AG10803 (cell line): ENCODE results near the gene NPHP4.

Source experiments
- DNase-seq: peaks from one replicate; pipeline ENCODE4 v3.0.0; 2010; ENCODE audit warnings: low read depth
- H3K4me3 ChIP-seq: 2 replicates; pipeline ENCODE4 v1.5.1; 2011; ENCODE audit warnings: mild to moderate bottlenecking, low read length, control low read depth
- TF ChIP-seq, protein P1 (sequence below): conservative IDR thresholded peaks from 2 replicates; pipeline ENCODE4 v1.5.1; 2011; ENCODE audit warnings: mild to moderate bottlenecking, low read length, control low read depth, inconsistent platforms

The NPHP4 gene

DNA sequence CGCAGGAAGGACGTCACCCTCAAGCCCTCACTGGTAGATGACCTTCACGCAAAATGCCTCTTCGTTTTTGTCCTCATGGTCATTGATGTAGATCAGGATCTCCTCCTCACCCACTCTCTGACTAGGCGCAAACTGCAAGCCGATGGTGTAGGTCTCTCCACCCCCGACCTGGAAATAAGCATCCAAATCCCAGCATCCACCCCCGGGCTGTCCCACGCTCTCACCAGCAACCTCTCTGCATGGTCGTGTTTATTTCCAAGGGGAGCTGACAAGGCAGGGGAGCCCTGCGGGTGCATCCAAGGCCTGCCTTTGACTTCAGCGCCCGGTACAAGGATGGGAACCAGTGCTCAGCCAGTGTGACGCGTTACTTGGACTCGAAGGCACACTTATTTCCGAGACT is 129.0 kb downstream of the NPHP4 start:
- no peak for DNase-seq
- TF ChIP-seq, protein P1, sequence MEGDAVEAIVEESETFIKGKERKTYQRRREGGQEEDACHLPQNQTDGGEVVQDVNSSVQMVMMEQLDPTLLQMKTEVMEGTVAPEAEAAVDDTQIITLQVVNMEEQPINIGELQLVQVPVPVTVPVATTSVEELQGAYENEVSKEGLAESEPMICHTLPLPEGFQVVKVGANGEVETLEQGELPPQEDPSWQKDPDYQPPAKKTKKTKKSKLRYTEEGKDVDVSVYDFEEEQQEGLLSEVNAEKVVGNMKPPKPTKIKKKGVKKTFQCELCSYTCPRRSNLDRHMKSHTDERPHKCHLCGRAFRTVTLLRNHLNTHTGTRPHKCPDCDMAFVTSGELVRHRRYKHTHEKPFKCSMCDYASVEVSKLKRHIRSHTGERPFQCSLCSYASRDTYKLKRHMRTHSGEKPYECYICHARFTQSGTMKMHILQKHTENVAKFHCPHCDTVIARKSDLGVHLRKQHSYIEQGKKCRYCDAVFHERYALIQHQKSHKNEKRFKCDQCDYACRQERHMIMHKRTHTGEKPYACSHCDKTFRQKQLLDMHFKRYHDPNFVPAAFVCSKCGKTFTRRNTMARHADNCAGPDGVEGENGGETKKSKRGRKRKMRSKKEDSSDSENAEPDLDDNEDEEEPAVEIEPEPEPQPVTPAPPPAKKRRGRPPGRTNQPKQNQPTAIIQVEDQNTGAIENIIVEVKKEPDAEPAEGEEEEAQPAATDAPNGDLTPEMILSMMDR, result no peak
- no peak overlapping the region for H3K4me3 ChIP-seq

DNA sequence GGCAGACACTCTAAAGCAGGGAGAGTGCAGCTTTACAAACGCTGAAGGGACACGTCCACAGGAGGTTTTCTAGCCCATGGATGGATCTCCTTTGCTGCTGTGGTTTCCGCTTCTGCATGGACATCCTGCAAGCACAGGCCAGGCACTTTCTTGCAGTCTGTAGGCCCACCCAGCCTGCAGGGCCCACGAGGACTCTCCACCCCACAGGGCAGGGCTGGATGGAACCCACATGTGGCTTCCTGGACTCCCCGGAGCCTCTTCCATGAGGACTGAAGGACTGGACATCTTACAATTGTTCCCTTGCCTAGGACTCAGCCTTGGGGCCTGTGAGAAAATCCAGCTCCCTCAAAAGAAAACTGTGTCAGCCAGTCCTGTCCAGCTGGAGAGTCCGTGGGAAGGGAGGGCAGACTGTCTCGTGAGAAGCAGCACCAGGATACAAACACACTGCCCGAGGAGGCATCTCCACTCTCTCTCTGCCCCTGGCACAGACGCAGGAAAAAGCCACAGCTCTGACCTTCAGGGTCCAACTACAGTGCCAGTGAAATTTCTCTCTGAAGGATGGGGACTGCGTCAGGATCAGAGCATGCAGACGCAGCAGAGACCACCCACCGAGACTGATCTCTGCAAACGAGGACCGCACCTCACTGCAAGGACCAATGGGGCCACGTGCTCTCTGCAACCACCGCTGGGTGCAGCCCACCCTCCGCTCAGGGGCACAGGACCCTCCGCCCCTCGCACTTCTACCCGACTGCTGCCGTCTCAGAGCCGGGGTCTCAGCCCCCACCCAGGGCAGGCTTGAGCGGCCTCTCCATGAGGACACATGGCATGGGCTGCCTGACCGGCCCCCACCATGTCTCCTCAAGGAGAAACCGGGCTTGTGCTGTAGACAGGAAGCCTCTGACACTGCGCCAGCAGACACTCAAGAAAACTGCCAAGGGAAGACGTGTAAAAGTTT is 130.1 kb downstream of the NPHP4 start:
- H3K4me3 ChIP-seq, result no peak overlapping the region

DNA sequence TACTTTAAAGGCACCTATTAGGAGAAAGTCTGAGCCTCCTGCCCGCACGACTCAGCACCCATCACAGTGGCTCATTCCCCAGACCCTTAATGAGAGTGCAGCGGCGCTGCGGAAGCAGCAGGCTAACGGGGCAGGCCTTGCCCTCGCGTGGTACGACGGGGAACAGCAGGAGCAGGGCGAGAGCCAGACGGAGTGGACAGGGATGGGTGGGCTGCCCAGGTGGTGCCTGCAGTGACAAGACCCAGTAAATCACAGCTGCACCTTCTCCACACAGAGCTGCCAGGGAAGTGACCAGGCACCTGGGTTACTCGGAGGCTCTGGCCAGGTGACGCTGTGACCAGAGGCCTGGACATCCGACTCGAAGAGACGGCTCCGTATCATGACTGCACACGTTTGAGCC is 131.9 kb downstream of the NPHP4 start:
- DNase-seq, result no peak
- no peak overlapping the region for H3K4me3 ChIP-seq
- TF ChIP-seq, protein P1, result no peak

More for the DNA sequence above, 130.1 kb downstream of the NPHP4 start:
- DNase-seq, result no peak
- TF ChIP-seq, protein P1, result no peak

DNA sequence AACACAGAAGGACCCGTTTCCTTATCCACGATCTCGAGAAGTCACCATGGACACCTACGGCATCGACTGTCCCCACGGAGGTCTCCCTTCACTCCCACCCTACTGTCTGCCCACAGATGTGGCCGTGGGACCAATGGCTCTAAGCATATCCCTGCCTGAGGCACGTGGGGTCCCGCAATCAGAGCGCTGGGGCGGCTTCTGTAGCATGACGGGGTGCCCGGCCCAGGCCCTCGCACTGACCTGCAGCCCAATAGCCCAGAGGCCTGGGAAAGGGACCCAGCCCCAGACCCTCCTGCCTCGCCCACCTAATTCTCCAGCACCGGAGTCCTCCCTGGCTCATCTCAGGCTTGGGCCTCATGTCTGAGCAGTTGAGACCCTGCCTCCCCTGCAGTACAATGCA is 132.5 kb downstream of the NPHP4 start:
- no peak for DNase-seq

DNA sequence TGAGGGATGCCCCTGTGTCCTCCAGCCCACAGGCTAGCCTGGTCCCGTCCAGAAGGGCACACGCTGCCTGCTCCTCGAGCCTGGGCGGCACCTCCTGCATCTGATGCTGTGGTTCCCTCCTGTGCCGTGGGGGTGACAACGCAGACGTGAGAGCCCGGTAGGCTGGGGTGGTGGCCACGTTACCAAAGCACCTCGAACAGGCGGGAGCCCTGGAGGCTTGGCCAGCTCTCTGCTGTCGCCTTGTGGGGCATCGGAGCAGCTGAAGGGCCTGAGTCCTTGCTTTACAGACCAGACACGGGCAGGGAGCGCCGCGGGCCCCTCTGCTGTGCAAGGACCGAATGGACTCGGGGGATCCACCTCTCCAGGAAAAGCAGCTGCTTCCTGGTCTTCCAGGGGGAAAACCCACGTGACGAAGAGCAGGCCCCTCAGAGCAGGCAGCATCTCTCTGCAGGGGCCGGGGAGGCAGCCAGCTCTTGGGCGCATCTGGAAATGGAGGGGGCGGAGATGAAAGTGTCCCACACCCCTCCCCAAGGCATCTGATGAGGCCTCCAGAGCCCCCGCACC is 133.3 kb downstream of the NPHP4 start:
- no peak overlapping the region for H3K4me3 ChIP-seq
- TF ChIP-seq, protein P1, result no peak
- DNase-seq, result no peak

More for the DNA sequence above, 132.5 kb downstream of the NPHP4 start:
- TF ChIP-seq, protein P1, result no peak
- H3K4me3 ChIP-seq, result no peak overlapping the region

DNA sequence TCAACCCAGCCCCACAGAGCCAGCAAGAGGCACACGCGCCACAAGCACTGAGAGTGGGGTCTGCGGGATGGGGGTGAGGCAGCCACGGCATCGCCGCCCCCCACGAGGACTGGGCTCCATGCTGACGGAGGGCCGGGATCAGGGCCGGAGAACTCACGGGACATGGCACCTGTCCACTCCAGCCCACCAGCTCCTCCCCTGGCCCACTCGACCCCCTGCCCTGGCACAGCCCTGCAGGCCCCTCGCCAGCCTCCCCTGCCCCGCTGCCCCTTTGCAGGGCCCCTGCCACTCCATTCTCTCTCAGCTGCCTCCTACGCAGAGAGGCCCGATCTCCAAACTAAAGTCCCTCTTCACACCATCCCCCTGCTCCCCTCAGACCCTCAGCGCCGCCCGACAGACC is 134.0 kb downstream of the NPHP4 start:
- no peak for DNase-seq
- no peak overlapping the region for H3K4me3 ChIP-seq
- TF ChIP-seq, protein P1, result no peak
